Right forelimb (tissue), 1 donor: Measurements from ENCODE around the gene PAF1.

ENCODE experiments used
- DNase-seq: peaks from one replicate; pipeline ENCODE4 v3.0.0-alpha.2; 2018

The PAF1 gene

GRCh38 chr19:39416152-39417120 is 25.5 kb upstream of the PAF1 start:
- no peak for DNase-seq

- DNase-seq, result no peak
Measured at GRCh38 chr19:39415111-39416046, 24.5 kb upstream of the PAF1 start.

GRCh38 chr19:39413911-39414608 is 23.2 kb upstream of the PAF1 start:
- no peak for DNase-seq

- DNase-seq, result peak; percentile 86
Measured at GRCh38 chr19:39413272-39413910, 22.5 kb upstream of the PAF1 start.

GRCh38 chr19:39412867-39413271 is 22.0 kb upstream of the PAF1 start:
- DNase-seq, result no peak

- peak; percentile 100 for DNase-seq
Measured at GRCh38 chr19:39412100-39412866, 21.4 kb upstream of the PAF1 start, which contains the start of gene PLEKHG2. TSS of gene PLEKHG2 (plus strand) at chr19:39412669. CDS start at chr19:39414087, 1,418 bp downstream.

- DNase-seq, result peak; percentile 93
Measured at GRCh38 chr19:39411832-39412099, 20.9 kb upstream of the PAF1 start.

- peak; percentile 73 for DNase-seq
Measured at GRCh38 chr19:39411081-39411831, 20.4 kb upstream of the PAF1 start.

- no peak for DNase-seq
Measured at GRCh38 chr19:39410831-39411080, 19.9 kb upstream of the PAF1 start.

GRCh38 chr19:39410017-39410830 is 19.3 kb upstream of the PAF1 start:
- peak; percentile 82 for DNase-seq

- peak; percentile 90 for DNase-seq
Measured at GRCh38 chr19:39409208-39410016, 18.5 kb upstream of the PAF1 start.

GRCh38 chr19:39408392-39409207 is 17.7 kb upstream of the PAF1 start:
- no peak for DNase-seq

GRCh38 chr19:39407660-39408391 is 16.9 kb upstream of the PAF1 start:
- peak; percentile 57 for DNase-seq

GRCh38 chr19:39407410-39407659 is 16.4 kb upstream of the PAF1 start:
- no peak for DNase-seq

GRCh38 chr19:39406656-39407409 is 15.9 kb upstream of the PAF1 start, which contains the start of gene ZFP36:
TSS of gene ZFP36 (plus strand) at chr19:39406847. CDS start at chr19:39406905, 58 bp downstream.
- DNase-seq, result peak; percentile 96

GRCh38 chr19:39405958-39406655 is 15.2 kb upstream of the PAF1 start:
- DNase-seq, result no peak
